Activated naive CD4-positive, alpha-beta T cell treated with anti-CD3 and anti-CD28 coated beads, Interleukin-2, amount 50 U/mL, for 24 hours (primary cell): ENCODE data around the gene ANGPTL2.

Source experiments
- H3K27ac Mint-ChIP-seq: one replicate; pipeline ENCODE4 v1.8.0; 2021; ENCODE audit warnings: mild to moderate bottlenecking, mixed read lengths
- H3K27me3 Mint-ChIP-seq: one replicate; pipeline ENCODE4 v1.8.0; 2021; ENCODE audit warnings: mixed read lengths
- H3K36me3 Mint-ChIP-seq: one replicate; pipeline ENCODE4 v1.8.0; 2021; ENCODE audit warnings: mixed read lengths
- H3K4me1 Mint-ChIP-seq: one replicate; pipeline ENCODE4 v1.8.0; 2021; ENCODE audit warnings: mixed read lengths
- H3K4me3 Mint-ChIP-seq: one replicate; pipeline ENCODE4 v1.8.0; 2021; ENCODE audit warnings: mild to moderate bottlenecking, mixed read lengths
- H3K9me3 Mint-ChIP-seq: one replicate; pipeline ENCODE4 v1.8.0; 2021; ENCODE audit warnings: mixed read lengths

ANGPTL2 gene

GRCh38 chr9:127132921-127133647 is 10.6 kb upstream of the ANGPTL2 start:
- Mint-ChIP-seq H3K27ac (no peak overlapping the region), H3K36me3 (no peaks in the 10 kb centered on the region), H3K4me1 (no peaks in the 10 kb centered on the region), H3K27me3 (no peaks in the 10 kb centered on the region), H3K9me3 (no peaks in the 10 kb centered on the region), H3K4me3 (no peak overlapping the region)

- Mint-ChIP-seq H3K4me1 (no peaks in the 10 kb centered on the region), H3K4me3 (no peak overlapping the region), H3K9me3 (no peaks in the 10 kb centered on the region), H3K27ac (no peak overlapping the region), H3K36me3 (no peaks in the 10 kb centered on the region), H3K27me3 (no peaks in the 10 kb centered on the region)
These were observed 9.9 kb upstream of the ANGPTL2 start for GRCh38 chr9:127132375-127132774.

GRCh38 chr9:127131871-127132270 is 9.4 kb upstream of the ANGPTL2 start:
- Mint-ChIP-seq H3K36me3 (no peaks in the 10 kb centered on the region), H3K27ac (no peak overlapping the region), H3K9me3 (no peaks in the 10 kb centered on the region), H3K4me1 (no peaks in the 10 kb centered on the region), H3K27me3 (no peaks in the 10 kb centered on the region), H3K4me3 (no peak overlapping the region)

DNA sequence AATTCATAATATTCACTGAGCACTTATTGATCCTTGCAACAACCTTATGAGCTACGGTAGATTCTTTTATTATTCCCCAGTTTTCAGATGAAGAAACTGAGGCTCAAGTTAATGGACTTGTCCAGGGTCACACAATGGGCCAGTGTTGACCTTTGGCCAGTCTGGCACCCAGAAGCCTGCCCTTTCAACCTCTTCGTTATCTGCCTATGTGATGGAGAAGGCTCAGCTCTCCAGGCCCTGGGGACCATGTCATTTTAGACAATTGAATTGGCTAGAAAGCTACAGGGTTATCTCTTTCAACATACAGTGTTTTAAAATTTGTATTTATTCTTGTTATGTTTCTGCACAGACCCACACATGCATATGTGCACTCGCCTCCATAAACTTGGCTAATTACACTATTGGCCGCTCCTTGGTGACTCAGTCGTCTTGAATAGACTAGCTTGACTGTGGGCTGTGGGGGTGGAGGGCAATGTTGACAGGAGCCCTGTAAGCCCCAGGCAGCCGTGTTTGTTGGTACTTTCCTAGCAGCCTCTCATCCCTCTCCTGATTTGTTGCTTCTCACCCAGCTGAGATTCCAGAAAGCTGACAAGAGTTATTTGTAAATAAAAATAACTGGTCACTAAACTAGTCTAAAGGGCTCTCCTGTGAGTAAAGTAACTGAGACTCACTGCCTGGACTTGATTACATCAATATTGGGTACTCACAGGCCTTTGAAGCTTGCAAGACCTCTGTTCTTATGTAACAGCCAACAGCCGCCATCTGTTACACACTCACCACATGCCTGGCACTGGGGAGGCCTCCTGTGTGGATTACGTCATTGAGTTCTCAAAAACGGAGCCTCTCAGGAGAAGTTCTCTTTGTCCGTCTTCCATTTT is 8.5 kb upstream of the ANGPTL2 start:
- Mint-ChIP-seq H3K4me1 (no peaks in the 10 kb centered on the region), H3K9me3 (no peaks in the 10 kb centered on the region), H3K27me3 (peaks cover 2% of the 10 kb centered on the region), H3K27ac (no peak overlapping the region), H3K4me3 (no peak overlapping the region), H3K36me3 (no peaks in the 10 kb centered on the region)

DNA sequence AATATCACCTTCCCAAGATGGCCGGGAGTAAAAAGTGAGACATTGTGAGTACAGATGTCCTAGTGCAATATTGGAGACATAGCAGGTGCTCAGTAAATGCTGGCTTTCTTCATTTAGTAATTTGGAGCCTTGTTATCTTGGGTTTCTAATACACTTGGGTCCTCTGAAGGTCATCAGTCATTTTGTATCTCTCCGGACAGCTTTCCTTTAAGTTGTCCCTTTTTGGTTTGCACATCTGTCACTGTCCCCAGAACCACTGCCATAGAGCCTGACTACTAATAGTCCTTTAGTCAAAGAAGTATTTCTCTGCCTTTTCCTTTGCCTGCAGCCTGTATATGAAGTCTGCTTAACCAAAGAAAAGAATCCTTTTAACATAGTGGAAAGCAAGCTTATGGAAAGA is 7.8 kb upstream of the ANGPTL2 start:
- Mint-ChIP-seq H3K9me3 (no peaks in the 10 kb centered on the region), H3K27me3 (peaks cover 2% of the 10 kb centered on the region), H3K4me1 (no peaks in the 10 kb centered on the region), H3K36me3 (no peaks in the 10 kb centered on the region), H3K27ac (no peak overlapping the region), H3K4me3 (no peak overlapping the region)

DNA sequence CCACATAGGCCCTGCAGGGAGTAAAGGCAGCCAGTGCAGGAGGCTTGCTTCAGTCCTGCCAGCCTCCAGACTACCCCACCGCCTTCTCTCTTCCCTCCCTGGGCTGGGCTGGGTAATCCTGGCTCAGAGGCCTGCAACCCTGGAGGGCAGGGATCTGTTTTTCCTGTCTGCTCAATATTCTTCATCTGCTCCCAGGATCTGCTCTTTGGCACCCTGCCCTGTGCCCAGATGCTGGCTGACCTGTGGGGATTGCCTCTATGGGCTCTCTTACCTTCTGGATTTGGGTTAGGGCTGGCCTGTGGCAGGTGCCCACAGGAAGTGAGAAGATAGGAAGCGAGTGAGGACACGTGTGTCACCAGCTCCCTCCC is 7.3 kb upstream of the ANGPTL2 start:
- Mint-ChIP-seq H3K4me3 (no peak overlapping the region), H3K9me3 (no peaks in the 10 kb centered on the region), H3K36me3 (no peaks in the 10 kb centered on the region), H3K4me1 (no peaks in the 10 kb centered on the region), H3K27me3 (peaks cover 2% of the 10 kb centered on the region), H3K27ac (no peak overlapping the region)

DNA sequence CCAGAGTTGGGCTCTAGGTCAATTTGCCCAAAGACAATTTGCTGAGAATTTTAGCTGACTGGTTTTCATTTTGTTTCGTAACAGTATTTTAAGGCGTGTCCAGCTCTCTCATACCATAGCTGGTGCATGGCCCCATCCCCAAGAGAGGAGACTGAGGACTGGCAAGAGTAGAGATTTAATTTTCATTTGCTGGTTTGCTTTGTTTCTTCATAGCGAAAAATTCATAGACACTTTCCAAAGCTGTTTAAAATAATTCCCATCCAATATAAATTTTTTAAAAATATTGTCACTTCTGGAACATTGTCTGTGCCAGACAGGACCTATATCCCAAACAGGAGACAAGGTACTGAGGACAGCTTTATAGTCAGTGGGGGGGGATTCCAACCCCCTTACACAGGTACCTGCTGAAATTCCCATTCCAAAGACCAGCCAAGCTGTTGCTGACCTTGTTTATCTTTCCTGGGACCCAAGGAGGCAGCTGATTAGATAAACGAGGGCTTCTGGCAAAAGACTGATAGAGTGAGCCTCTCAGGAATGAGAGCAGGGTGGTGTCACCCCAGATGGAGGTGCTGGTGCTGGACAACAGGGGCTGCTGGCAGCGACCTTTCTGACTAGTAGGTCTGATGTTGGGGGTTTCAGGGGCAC is 6.8 kb upstream of the ANGPTL2 start:
- no peaks in the 10 kb centered on the region for H3K36me3 Mint-ChIP-seq
- no peaks in the 10 kb centered on the region for H3K9me3 Mint-ChIP-seq
- H3K4me1 Mint-ChIP-seq, result no peaks in the 10 kb centered on the region
- H3K27ac Mint-ChIP-seq, result no peak overlapping the region
- H3K4me3 Mint-ChIP-seq, result no peak overlapping the region
- peaks cover 2% of the 10 kb centered on the region for H3K27me3 Mint-ChIP-seq

GRCh38 chr9:127128341-127129072 is 6.1 kb upstream of the ANGPTL2 start:
- no peak overlapping the region for H3K27ac Mint-ChIP-seq
- peaks cover 2% of the 10 kb centered on the region for H3K27me3 Mint-ChIP-seq
- no peaks in the 10 kb centered on the region for H3K36me3 Mint-ChIP-seq
- H3K4me1 Mint-ChIP-seq, result no peaks in the 10 kb centered on the region
- no peak overlapping the region for H3K4me3 Mint-ChIP-seq
- no peaks in the 10 kb centered on the region for H3K9me3 Mint-ChIP-seq

DNA sequence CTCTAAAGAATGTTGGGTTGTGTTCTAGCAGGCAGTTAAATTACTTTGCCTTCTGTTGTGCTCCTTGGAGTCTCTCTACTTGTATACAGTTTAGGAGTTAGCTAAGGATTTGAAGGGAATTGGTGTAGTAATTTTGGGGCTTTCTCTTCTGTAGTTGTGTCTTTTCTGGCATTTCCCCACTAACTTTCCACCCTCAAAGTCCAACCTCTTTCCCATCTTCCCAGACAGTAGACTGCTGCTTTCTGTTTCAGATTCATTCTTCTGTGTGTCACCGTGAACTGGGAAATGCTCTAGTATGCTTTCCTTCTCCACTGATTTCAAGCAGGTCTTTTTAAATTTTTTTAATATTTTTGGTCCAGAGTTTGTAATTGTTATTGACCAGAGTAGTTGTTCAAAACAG is 4.5 kb upstream of the ANGPTL2 start:
- H3K27me3 Mint-ChIP-seq, result peaks cover 2% of the 10 kb centered on the region
- no peaks in the 10 kb centered on the region for H3K4me1 Mint-ChIP-seq
- no peak overlapping the region for H3K4me3 Mint-ChIP-seq
- no peak overlapping the region for H3K27ac Mint-ChIP-seq
- no peaks in the 10 kb centered on the region for H3K9me3 Mint-ChIP-seq
- H3K36me3 Mint-ChIP-seq, result no peaks in the 10 kb centered on the region

GRCh38 chr9:127124792-127125191 is 2.4 kb upstream of the ANGPTL2 start:
- H3K4me3 Mint-ChIP-seq, result no peak overlapping the region

GRCh38 chr9:127124111-127124531 is 1.7 kb upstream of the ANGPTL2 start:
- Mint-ChIP-seq H3K4me1 (peaks cover 3% of the 10 kb centered on the region), H3K27me3 (peaks cover 8% of the 10 kb centered on the region), H3K4me3 (no peak overlapping the region), H3K27ac (no peak overlapping the region), H3K9me3 (no peaks in the 10 kb centered on the region), H3K36me3 (no peaks in the 10 kb centered on the region)

More at GRCh38 chr9:127124792-127125191, 2.4 kb upstream of the ANGPTL2 start:
- H3K4me1 Mint-ChIP-seq, result peaks cover 3% of the 10 kb centered on the region
- H3K36me3 Mint-ChIP-seq, result no peaks in the 10 kb centered on the region
- no peaks in the 10 kb centered on the region for H3K9me3 Mint-ChIP-seq
- H3K27ac Mint-ChIP-seq, result no peak overlapping the region
- H3K27me3 Mint-ChIP-seq, result peaks cover 8% of the 10 kb centered on the region

DNA sequence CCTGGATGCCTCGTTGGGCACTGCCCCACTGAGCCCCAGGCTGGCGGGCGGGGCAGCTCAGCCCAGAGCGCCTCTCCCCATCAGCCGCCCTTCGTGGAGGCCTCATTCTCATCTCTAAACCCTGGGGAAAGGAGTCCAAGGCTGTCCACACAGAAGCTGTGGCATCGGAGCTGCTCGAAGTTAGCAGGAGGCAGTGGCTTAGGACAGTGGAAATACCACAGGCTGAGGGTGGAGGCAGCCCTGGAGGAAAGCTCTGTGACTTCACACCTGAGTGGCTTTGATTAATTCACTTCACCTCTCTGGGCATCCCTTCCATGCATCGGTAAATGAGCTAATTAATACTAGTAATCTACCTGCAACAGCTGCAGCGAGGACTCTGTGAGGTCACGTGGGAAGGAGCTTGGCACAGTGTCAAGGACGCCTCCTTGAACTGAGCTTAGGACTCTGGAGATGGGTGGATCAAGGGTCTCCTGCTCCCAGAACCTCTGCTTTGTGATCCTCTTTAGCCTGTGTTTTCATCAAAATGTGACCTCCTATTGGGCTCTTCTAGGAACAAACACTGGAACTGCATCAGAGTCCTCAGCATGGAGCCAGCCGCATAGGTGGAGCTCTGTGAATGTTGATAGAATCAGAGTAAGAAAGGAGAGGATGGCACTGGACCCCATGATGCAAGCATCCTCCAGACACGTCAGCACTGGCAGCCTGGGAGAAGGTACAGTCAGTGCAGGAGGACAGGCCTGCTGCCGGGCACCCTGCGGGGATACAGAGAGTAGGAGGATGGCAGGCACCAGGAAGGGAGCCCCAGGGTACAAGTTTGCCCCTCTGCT is 842 bp upstream of the ANGPTL2 start:
- Mint-ChIP-seq H3K27me3 (peaks cover 8% of the 10 kb centered on the region), H3K4me3 (no peak overlapping the region), H3K27ac (no peak overlapping the region), H3K4me1 (peaks cover 3% of the 10 kb centered on the region), H3K36me3 (no peaks in the 10 kb centered on the region), H3K9me3 (no peaks in the 10 kb centered on the region)

DNA sequence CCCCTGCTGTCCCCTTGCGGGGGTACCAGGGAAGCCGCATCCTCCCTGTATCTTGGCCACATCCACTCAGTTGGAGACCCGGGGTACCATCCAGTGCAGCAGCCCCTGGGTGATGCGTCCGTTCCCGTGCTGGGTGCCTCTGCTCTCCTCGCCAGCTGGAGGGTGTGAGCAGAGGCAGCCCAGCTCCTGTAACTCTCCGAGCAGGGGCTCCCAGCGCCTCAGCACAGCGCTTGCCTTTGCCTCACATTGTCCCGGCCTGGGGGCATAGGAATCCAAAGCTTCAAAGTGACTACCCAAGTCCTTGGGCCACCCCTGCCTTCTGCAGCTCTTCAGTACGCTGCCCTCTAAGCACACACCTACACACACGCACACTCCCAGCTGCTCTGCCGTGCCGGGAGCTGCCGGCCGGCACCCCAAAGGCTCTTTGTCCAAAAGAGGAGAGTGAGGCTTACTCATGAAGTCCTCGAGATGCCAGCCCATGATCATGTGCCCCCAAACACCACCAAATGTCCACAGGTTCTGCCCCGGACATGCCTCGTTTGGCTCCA is 733 bp downstream of the ANGPTL2 start:
- peaks cover 8% of the 10 kb centered on the region for H3K27me3 Mint-ChIP-seq
- no peak overlapping the region for H3K4me3 Mint-ChIP-seq
- H3K27ac Mint-ChIP-seq, result no peak overlapping the region
- no peaks in the 10 kb centered on the region for H3K9me3 Mint-ChIP-seq
- H3K36me3 Mint-ChIP-seq, result peaks cover 1% of the 10 kb centered on the region
- H3K4me1 Mint-ChIP-seq, result peaks cover 3% of the 10 kb centered on the region

- Mint-ChIP-seq H3K36me3 (peaks cover 1% of the 10 kb centered on the region), H3K9me3 (no peaks in the 10 kb centered on the region), H3K27ac (no peak overlapping the region), H3K27me3 (peaks cover 6% of the 10 kb centered on the region), H3K4me3 (no peak overlapping the region), H3K4me1 (peaks cover 7% of the 10 kb centered on the region)
These were observed 3.1 kb downstream of the ANGPTL2 start for GRCh38 chr9:127119320-127119709.
